ENCODE measurements around the gene KCNAB3.

KCNAB3 gene

GRCh38 chr17:7886227-7887037 is 43.2 kb downstream of the KCNAB3 start:
- TF ChIP-seq CTCF (IDR thresholded peaks at IDR 0.05; ENCODE audit: insufficient read depth, low read depth, low read length, missing control alignments), result no peak
- DNase-seq (ENCODE audit: low read depth), result peak; percentile 13

GRCh38 chr17:7885367-7886226 is 44.1 kb downstream of the KCNAB3 start:
- no peak for TF ChIP-seq CTCF (IDR thresholded peaks at IDR 0.05; ENCODE audit: insufficient read depth, low read depth, low read length, missing control alignments)
- DNase-seq (ENCODE audit: low read depth), result peak; percentile 60
- peak overlapping the region; percentile 71 for H3K4me3 ChIP-seq (ENCODE audit: low read depth, low read length)

More at GRCh38 chr17:7886227-7887037, 43.2 kb downstream of the KCNAB3 start:
- peak overlapping the region; percentile 71 for H3K4me3 ChIP-seq (ENCODE audit: low read depth, low read length)

- H3K4me3 ChIP-seq (ENCODE audit: low read depth, low read length), result peak overlapping the region; percentile 53
- DNase-seq (ENCODE audit: low read depth), result peak; percentile 21
- no peak for TF ChIP-seq CTCF (IDR thresholded peaks at IDR 0.05; ENCODE audit: insufficient read depth, low read depth, low read length, missing control alignments)
Observed at GRCh38 chr17:7884581-7885366, 44.9 kb downstream of the KCNAB3 start.

GRCh38 chr17:7883781-7884386 is 45.8 kb downstream of the KCNAB3 start:
- H3K4me3 ChIP-seq (ENCODE audit: low read depth, low read length), result peak overlapping the region; percentile 31
- no peak for TF ChIP-seq CTCF (IDR thresholded peaks at IDR 0.05; ENCODE audit: insufficient read depth, low read depth, low read length, missing control alignments)
- peak; percentile 54 for DNase-seq (ENCODE audit: low read depth)

- no peak overlapping the region for H3K4me3 ChIP-seq (ENCODE audit: low read depth, low read length)
- TF ChIP-seq CTCF (IDR thresholded peaks at IDR 0.05; ENCODE audit: insufficient read depth, low read depth, low read length, missing control alignments), result no peak
- no peak for DNase-seq (ENCODE audit: low read depth)
Observed at GRCh38 chr17:7882629-7883028, 47.0 kb downstream of the KCNAB3 start.

- TF ChIP-seq CTCF (IDR thresholded peaks at IDR 0.05; ENCODE audit: insufficient read depth, low read depth, low read length, missing control alignments), result no peak
- no peak overlapping the region for H3K4me3 ChIP-seq (ENCODE audit: low read depth, low read length)
- no peak for DNase-seq (ENCODE audit: low read depth)
Observed at GRCh38 chr17:7882068-7882467, 47.6 kb downstream of the KCNAB3 start.

Measured in GM12865 (cell line).